ENCODE data around the gene SEMA6B.
A peak's percentile ranks its signal among the peaks of the same experiment; 100 is the strongest.
"Not testable (repeated sequence)": the region's sequence is repeated elsewhere in the genome, so short reads cannot be mapped to it uniquely, and the experiment has no call there.

The SEMA6B gene

GRCh38 chr19:4542896-4543841, 16.3 kb downstream of the SEMA6B start:
- DNase-seq = no peak

DNA sequence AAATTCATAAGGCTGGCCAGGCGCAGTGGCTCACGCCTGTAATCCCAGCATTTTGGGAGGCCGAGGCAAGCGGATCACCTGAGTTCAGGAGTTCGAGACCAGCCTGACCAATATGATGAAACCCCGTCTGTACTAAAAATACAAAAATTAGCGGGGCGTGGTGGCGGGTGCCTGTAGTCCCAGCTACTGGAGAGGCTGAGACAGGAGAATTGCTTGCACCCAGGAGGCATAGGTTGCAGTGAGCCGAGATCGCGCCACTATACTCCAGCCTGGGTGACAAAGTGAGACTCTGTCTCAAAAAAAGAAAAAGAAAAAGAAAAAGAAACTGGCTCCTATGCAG, 17.7 kb downstream of the SEMA6B start:
- not testable (repeated sequence) for DNase-seq

- DNase-seq = no peak
Observed at GRCh38 chr19:4541114-4541805, 18.2 kb downstream of the SEMA6B start.

DNA sequence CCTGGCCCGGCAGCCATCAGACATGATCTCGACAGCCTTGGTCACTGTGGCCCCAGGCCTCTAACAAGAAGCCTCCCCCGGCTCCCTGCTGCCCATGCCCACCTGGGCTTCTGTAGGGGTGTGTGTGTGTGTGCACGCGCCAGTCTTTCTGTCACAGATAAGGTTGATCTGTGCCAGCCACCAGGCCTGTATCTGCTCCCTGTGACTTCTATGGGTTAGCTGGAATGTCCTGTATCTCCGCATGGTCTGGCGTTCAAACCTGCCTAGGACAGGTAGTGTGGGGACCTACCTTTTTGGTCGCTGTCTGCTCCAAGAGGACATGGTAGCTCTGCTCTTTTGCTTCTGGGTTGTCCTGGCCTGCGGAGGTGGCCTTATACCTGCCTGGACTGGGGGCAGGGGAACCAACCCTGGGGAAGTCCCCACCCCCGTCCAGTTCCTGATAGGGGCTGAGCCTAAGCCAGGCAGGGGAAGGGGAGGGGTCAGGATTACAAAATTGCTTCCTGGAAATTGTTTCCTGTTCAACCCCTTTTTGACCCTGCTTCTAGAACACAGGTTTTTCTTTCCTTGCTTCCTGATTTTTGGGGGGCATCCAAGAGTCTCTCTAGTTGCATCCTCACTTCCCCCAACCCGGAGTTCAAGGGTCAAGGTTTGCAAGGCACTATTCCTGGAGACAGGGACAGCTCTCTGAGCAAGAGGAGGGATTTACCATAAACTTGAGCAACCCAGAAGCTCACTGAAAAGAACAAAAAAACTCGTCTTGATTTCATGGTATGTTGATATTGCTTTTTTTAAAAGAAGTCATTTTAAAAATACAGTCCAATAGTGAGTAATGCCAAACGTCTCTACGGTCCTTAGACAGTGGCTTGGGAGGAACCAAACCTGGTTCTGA, 19.5 kb downstream of the SEMA6B start, which contains the start of gene LRG1:
Gene LRG1 (minus strand): TSS at position 344 of the 889 bp plus-strand sequence. CDS start 23 bp downstream, at position 321.
- DNase-seq = no peak

DNA sequence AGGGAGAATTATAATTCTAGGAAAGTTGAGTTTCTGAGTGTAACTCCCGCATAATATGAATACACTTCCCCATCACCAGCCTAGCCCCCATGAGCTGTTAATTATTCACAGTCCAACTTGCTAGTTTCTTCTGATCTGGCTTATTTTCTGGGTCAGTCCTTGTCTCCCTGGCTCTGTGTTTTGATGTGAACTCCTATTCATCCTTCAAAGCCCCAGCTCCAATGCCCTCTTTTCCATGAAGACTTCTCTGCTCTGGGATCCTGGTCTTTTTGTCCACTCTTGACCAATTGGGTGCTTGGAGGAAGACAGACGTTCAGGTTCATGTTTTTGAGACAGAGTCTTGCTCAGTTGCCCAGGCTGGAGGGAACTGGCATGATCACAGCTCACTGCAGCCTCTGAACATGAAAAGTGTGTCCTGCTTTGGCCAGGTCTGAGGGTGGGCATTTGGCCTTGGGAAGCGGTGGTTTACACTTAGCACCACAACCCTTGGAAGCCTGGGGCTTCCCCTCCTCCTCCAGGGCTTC, 20.3 kb downstream of the SEMA6B start:
- no peak for DNase-seq

DNA sequence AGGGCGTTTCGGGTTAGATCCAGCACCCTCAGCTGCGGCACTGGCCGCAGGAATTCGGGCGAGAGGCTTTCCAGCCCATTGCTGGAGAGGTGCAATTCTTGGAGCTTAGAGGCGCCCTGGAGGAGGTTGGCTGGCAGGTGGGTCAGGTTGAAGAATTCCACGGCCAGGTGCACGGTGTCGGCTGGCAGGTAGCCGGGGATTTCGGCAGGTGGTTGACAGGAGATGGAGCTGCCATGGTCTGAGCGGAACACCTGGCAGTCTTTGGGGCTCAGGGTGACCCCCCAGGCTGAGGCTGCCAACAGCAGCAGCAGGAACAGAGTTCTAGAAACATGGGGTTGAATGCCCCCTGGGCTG, 20.9 kb downstream of the SEMA6B start:
- DNase-seq = no peak

GRCh38 chr19:4537953-4538600, 21.4 kb downstream of the SEMA6B start:
- DNase-seq = no peak

- DNase-seq = no peak
Observed at GRCh38 chr19:4536798-4537197, 22.7 kb downstream of the SEMA6B start.

GRCh38 chr19:4534836-4535658, 24.4 kb downstream of the SEMA6B start, which contains the start of gene PLIN5:
Gene PLIN5 (minus strand): TSS chr19:4535224. CDS start chr19:4534074, 1,150 bp downstream.
- DNase-seq = no peak

DNA sequence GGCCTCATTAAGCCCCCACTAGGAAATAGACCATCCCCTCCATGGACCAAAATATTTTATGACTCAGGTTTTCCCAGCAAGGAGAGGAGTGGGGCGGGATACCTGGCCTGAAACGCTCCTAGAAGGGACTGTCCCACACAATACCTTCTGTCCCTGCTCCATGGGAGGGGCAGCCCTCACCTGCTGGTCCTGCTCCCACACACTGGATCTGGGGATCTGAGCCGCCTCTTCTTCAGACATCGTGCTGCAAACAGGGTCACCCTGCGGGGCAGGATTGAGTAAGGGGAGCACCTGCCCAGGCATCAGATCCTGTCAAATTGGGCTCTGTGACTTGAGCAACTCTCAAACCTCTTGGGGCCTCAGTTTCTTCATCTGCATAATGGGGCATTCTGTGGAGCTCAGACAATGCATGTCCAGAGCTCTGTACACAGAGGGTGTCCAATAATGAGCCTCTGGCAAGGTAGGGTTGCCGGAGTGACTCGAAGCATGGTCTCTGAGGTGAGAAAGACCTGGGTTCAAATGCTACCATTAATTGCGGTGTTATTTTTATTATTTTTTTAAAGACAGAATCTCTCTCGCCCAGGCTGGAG, 25.6 kb downstream of the SEMA6B start:
- no peak for DNase-seq

GRCh38 chr19:4533334-4533733, 26.1 kb downstream of the SEMA6B start:
- DNase-seq = no peak

GRCh38 chr19:4531562-4532165, 27.8 kb downstream of the SEMA6B start:
- no peak for DNase-seq

DNA sequence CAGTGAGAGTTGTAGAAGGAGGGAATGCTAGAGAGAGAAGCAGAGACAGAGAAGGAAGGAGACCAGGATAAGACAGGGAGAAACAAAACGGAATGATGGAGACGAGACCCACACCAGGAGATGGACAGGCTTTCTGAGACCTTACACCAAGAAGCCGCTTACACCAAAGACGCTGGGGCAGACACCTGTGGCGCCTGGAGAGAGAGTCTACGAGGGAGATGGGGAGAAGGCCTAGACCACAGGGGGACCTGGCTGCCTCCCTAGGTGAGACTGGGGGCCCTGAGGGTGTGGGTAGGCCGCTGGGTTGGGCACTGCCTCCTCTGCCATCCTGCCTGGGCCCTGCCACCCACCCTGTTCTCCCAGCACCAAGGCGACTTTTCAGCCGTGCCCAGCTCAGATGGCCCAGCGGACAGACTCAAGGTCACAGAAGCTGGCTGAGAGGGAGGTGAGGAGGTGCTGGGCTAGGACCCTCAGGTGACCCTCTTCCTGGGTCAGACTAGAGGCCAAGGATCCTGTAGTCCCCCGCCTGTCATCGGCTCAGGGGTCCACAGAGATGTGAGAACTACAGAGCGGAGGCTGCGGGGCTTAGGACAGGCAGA, 29.5 kb downstream of the SEMA6B start:
- no peak for DNase-seq

DNA sequence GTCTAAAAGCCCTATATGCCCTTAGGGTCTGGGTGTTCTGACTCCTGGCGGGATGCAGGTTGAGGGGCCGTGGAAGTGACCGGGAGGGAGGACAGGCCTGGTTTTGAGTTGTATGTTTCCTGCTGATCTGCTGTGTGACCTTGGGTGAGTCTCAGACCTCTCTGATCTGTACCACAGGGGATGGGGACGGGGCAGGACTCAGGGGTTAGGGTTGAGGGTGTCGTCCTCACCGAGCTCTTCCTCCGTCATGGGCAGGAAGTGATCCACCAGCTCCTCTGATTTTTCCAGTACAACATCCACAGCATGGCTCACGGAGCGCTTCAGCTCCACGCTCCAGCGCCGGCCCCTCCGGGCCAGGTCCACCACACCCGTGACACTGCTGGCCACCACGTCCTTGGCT, 30.6 kb downstream of the SEMA6B start:
- no peak for DNase-seq

DNA sequence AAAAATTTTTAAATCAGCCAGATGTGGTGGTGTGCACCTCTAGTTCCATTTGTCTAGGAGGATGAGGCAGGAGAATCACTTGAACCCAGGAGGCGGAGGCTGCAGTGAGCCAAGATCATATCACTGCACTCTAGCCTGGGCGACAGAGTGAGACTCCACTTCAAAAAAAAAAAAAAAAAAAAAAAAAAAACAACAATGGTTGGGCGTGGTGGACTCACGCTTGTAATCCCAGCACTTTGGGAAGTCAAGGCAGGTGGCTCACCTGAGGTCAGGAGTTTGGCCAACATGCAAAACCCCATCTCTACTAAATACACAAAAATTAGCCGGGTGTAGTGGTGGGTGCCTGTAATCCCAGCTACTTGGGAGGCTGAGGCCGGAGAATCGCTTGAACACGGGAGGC, 32.1 kb downstream of the SEMA6B start:
- DNase-seq = not testable (repeated sequence)

- DNase-seq = no peak
Observed at GRCh38 chr19:4525563-4526002, 33.9 kb downstream of the SEMA6B start.

GRCh38 chr19:4524808-4525562, 34.5 kb downstream of the SEMA6B start:
- DNase-seq = peak; percentile 61

DNA sequence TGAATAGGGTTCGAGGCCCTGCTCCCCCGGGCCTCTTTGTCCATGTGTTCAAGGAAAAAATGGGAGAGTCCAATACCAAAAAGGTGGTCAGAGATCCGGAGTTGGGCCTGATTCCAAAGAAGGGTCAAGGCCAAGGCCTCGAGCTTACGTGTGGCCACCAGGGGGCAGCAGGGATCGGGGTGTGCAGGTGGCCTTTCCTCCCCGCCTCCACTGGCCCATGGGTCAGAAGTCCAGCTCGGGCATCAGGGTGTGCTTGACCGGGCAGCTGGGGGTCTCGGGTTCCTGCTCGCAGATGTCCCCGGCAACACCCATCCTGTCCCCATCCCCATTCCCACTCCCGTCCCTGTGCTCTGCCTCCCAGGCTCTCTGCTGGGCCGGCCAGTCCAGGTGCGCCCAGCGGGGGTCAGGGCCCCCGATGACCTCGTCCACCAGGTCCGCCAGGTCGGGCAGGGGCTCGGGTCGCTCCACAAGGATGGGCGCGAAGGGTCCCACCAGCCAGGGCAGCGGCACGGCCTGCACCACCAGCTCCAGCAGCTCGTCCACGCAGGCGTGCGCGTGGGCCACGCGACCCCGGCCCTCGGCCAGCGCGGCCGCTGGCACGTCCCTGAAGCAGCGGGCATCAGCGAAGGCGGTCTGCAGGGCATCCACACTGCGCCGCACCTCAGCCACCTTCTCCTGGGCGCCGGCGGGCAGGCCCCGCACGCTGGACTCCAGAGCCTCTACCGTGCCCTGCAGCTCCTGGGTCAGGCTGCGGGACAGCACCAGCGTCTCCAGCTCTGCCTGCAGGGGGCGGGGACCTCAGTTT, 36.0 kb downstream of the SEMA6B start:
- no peak for DNase-seq

Data from effector CD4-positive, alpha-beta T cell (primary cell).